Thymus (tissue), 11 donors: ENCODE measurements around the gene ZBTB7A. TPM values are rescaled to one million over a fixed set of nuclear protein-coding genes. Genes with fewer than 3 reads are reported as not detected.

Experiments
- DNase-seq, 9 donors: peaks; one replicate each; pipeline ENCODE4 v3.0.0-alpha.2; 2013; ENCODE audit warnings: low spot score in 9 of 9, low read depth in 6 of 9, missing footprints in 1 of 9
- H3K27ac ChIP-seq, 2 donors: one replicate each; pipeline ENCODE4 v1.5.1; 2013; ENCODE audit warnings: control low read depth in 1 of 2, low read depth in 1 of 2, low read length in 1 of 2, mild to moderate bottlenecking in 1 of 2, moderate library complexity in 1 of 2
- H3K27me3 ChIP-seq, 2 donors: one replicate each; pipeline ENCODE4 v1.5.1; 2013; ENCODE audit warnings: low read length in 1 of 2; ENCODE audit not compliant: control insufficient read depth in 2 of 2, insufficient read depth in 1 of 2
- H3K36me3 ChIP-seq, 2 donors: one replicate each; pipeline ENCODE4 v1.5.1; 2013; ENCODE audit warnings: low read length in 1 of 2, mild to moderate bottlenecking in 1 of 2, moderate library complexity in 1 of 2; ENCODE audit not compliant: control insufficient read depth in 2 of 2, insufficient read depth in 2 of 2
- H3K4me1 ChIP-seq, 2 donors: one replicate each; pipeline ENCODE4 v1.5.1; 2013; ENCODE audit warnings: low read length in 2 of 2; ENCODE audit not compliant: control insufficient read depth in 2 of 2, insufficient read depth in 2 of 2
- H3K4me3 ChIP-seq, 2 donors: one replicate each; pipeline ENCODE4 v1.5.1; 2013; ENCODE audit warnings: low read length in 2 of 2, control low read depth in 1 of 2, mild to moderate bottlenecking in 1 of 2
- H3K9me3 ChIP-seq, 2 donors: one replicate each; pipeline ENCODE4 v1.5.1; 2013; ENCODE audit warnings: low read length in 1 of 2, mild to moderate bottlenecking in 1 of 2; ENCODE audit not compliant: control insufficient read depth in 2 of 2, insufficient read depth in 1 of 2
- WGBS: extraction: QIAGEN DNeasy Blood & Tissue Kit; methylation state at CpG from one replicate; pipeline ENCODE4 v1.1.7; 2013; 5-methylcytosine and 5-hydroxymethylcytosine counted together
- polyA plus RNA-seq: library from polyadenylated mRNA; stranded (reverse); fragments of 200-250 nt; gene quantifications from one replicate; pipeline ENCODE4 v1.2.3, GENCODE V29; 2013
- total RNA-seq: library from RNA; stranded (reverse); fragments of 120-200 nt; gene quantifications from one replicate; pipeline ENCODE4 v1.2.4, GENCODE V29; 2013
- donor health status: healthy.

ZBTB7A gene
- total and polyA plus RNA-seq, 2 donors, result 5.1 to 9.4 TPM

GRCh38 chr19:4053423-4054324, 13.0 kb downstream of the ZBTB7A start:
- H3K4me1 ChIP-seq, result peaks cover 0 to 6% of the 10 kb centered on the region in 2 donors
- H3K4me3 ChIP-seq, result no peak overlapping the region
- WGBS, result 96% methylated on average over 82 of the region's 82 CpGs
- no peak for DNase-seq
- H3K9me3 ChIP-seq, result no peaks in the 10 kb centered on the region
- peaks cover 54 to 87% of the 10 kb centered on the region in 2 donors for H3K36me3 ChIP-seq
- H3K27me3 ChIP-seq, result no peaks in the 10 kb centered on the region
- no peak overlapping the region for H3K27ac ChIP-seq

GRCh38 chr19:4052993-4053422, 13.7 kb downstream of the ZBTB7A start:
- no peak overlapping the region for H3K4me3 ChIP-seq
- DNase-seq, result no peak
- H3K27ac ChIP-seq, result no peak overlapping the region
- H3K4me1 ChIP-seq, result peaks cover 0 to 2% of the 10 kb centered on the region in 2 donors
- H3K9me3 ChIP-seq, result peaks cover 0 to 5% of the 10 kb centered on the region in 2 donors
- no peaks in the 10 kb centered on the region for H3K27me3 ChIP-seq
- H3K36me3 ChIP-seq, result peaks cover 60 to 87% of the 10 kb centered on the region in 2 donors
- 89% methylated on average over 13 of the region's 13 CpGs for WGBS

GRCh38 chr19:4052114-4052992, 14.3 kb downstream of the ZBTB7A start:
- Histone ChIP-seq H3K27me3 (no peaks in the 10 kb centered on the region), H3K4me3 (no peak overlapping the region), H3K27ac (peak overlapping the region in 1 of 2 donors; percentile 31), H3K4me1 (peaks cover 0 to 2% of the 10 kb centered on the region in 2 donors), H3K9me3 (peaks cover 0 to 6% of the 10 kb centered on the region in 2 donors), H3K36me3 (peaks cover 62 to 88% of the 10 kb centered on the region in 2 donors)
- no peak for DNase-seq
- WGBS, result 93% methylated on average over 27 of the region's 27 CpGs

GRCh38 chr19:4051175-4052101, 15.3 kb downstream of the ZBTB7A start:
- no peak overlapping the region for H3K27ac ChIP-seq
- peaks cover 0 to 2% of the 10 kb centered on the region in 2 donors for H3K4me1 ChIP-seq
- H3K36me3 ChIP-seq, result peaks cover 68 to 92% of the 10 kb centered on the region in 2 donors
- DNase-seq, result no peak
- WGBS, result 96% methylated on average over 15 of the region's 15 CpGs
- no peak overlapping the region for H3K4me3 ChIP-seq
- H3K27me3 ChIP-seq, result no peaks in the 10 kb centered on the region
- H3K9me3 ChIP-seq, result peaks cover 0 to 6% of the 10 kb centered on the region in 2 donors

- no peak for DNase-seq
- Histone ChIP-seq H3K9me3 (peaks cover 0 to 6% of the 10 kb centered on the region in 2 donors), H3K4me1 (peaks cover 0 to 2% of the 10 kb centered on the region in 2 donors), H3K4me3 (no peak overlapping the region), H3K36me3 (peaks cover 73 to 92% of the 10 kb centered on the region in 2 donors), H3K27ac (no peak overlapping the region), H3K27me3 (no peaks in the 10 kb centered on the region)
- WGBS, result 95% methylated on average over 15 of the region's 15 CpGs
Observed at GRCh38 chr19:4049432-4049831, 17.3 kb downstream of the ZBTB7A start.

- Histone ChIP-seq H3K4me3 (no peak overlapping the region), H3K27ac (no peak overlapping the region), H3K9me3 (peaks cover 0 to 6% of the 10 kb centered on the region in 2 donors), H3K27me3 (no peaks in the 10 kb centered on the region), H3K4me1 (no peaks in the 10 kb centered on the region), H3K36me3 (peaks cover 58 to 81% of the 10 kb centered on the region in 2 donors)
- DNase-seq, result no peak
- WGBS, result 96% methylated on average over 33 of the region's 33 CpGs
Observed at GRCh38 chr19:4046946-4047683, 19.6 kb downstream of the ZBTB7A start.

GRCh38 chr19:4046362-4046691, 20.4 kb downstream of the ZBTB7A start:
- Histone ChIP-seq H3K4me1 (no peaks in the 10 kb centered on the region), H3K9me3 (peaks cover 0 to 6% of the 10 kb centered on the region in 2 donors), H3K4me3 (no peak overlapping the region), H3K36me3 (peaks cover 50 to 73% of the 10 kb centered on the region in 2 donors), H3K27me3 (no peaks in the 10 kb centered on the region), H3K27ac (no peak overlapping the region)
- no peak for DNase-seq
- WGBS, result 81% methylated on average over 7 of the region's 7 CpGs
